Hepatocyte (in vitro differentiated cells): Measurements from ENCODE around the gene CIDEC. TPM values are rescaled to one million over a fixed set of nuclear protein-coding genes. Genes with fewer than 3 reads are reported as not detected.

ENCODE experiments used
- DNase-seq: peaks from one replicate; pipeline ENCODE4 v3.0.0-alpha.2; 2016; ENCODE audit warnings: low spot score
- H2AFZ ChIP-seq: fragments of 200-600 bp; sonication (generic); 2 replicates; pipeline ENCODE4 v1.6.0; 2016; ENCODE audit warnings: antibody characterized with exemption, mild to moderate bottlenecking
- H3K27ac ChIP-seq: fragments of 200-600 bp; sonication (generic); 2 replicates; pipeline ENCODE4 v1.5.1; 2016; ENCODE audit warnings: mild to moderate bottlenecking
- H3K27me3 ChIP-seq: fragments of 200-600 bp; sonication (generic); 2 replicates; pipeline ENCODE4 v1.6.1; 2016
- H3K36me3 ChIP-seq: fragments of 200-600 bp; sonication (generic); replicated peaks from 2 replicates; pipeline ENCODE4 v1.5.1; 2016; ENCODE audit warnings: low read depth; ENCODE audit not compliant: insufficient read depth
- H3K4me1 ChIP-seq: fragments of 200-600 bp; sonication (generic); 2 replicates; pipeline ENCODE4 v1.5.1; 2016; ENCODE audit warnings: mild to moderate bottlenecking, moderate library complexity; ENCODE audit not compliant: insufficient read depth
- H3K4me2 ChIP-seq: fragments of 200-600 bp; sonication (generic); 2 replicates; pipeline ENCODE4 v1.6.0; 2016
- H3K4me3 ChIP-seq: fragments of 200-600 bp; sonication (generic); 2 replicates; pipeline ENCODE4 v1.5.1; 2016; ENCODE audit warnings: mild to moderate bottlenecking
- H3K79me2 ChIP-seq: fragments of 200-600 bp; sonication (generic); 2 replicates; pipeline ENCODE4 v1.6.0; 2017; ENCODE audit warnings: mild to moderate bottlenecking
- H3K9me2 ChIP-seq: fragments of 200-600 bp; sonication (generic); replicated peaks from 2 replicates; pipeline ENCODE4 v1.6.0; 2017; ENCODE audit warnings: mild to moderate bottlenecking; ENCODE audit not compliant: insufficient read depth
- H3K9me3 ChIP-seq: fragments of 200-600 bp; sonication (generic); 2 replicates; pipeline ENCODE4 v1.5.1; 2016; ENCODE audit warnings: low read depth, mild to moderate bottlenecking
- H4K20me1 ChIP-seq: fragments of 200-600 bp; sonication (generic); 2 replicates; pipeline ENCODE4 v1.6.0; 2016; ENCODE audit warnings: mild to moderate bottlenecking; ENCODE audit not compliant: insufficient read depth, poor library complexity, severe bottlenecking
- EZH2 ChIP-seq: fragments of 200-600 bp; sonication (generic); IDR thresholded peaks from 2 replicates; pipeline ENCODE4 v1.6.1; 2016; ENCODE audit warnings: antibody characterized with exemption, mild to moderate bottlenecking, borderline replicate concordance
- EZH2phosphoT487 ChIP-seq: fragments of 200-600 bp; sonication (generic); IDR thresholded peaks from one replicate; pipeline ENCODE4 v1.6.1; 2018; ENCODE audit warnings: antibody characterized with exemption, mild to moderate bottlenecking, low read depth, moderate library complexity; ENCODE audit not compliant: unreplicated experiment, severe bottlenecking
- WGBS: methylation state at CpG from one replicate; pipeline ENCODE4 v1.1.6; 2016; ENCODE audit warnings: low lambda C conversion rate; ENCODE audit errors: missing lambda C conversion rate; 5-methylcytosine and 5-hydroxymethylcytosine counted together
- polyA plus RNA-seq: library from polyadenylated mRNA; unstranded; fragments of >200 nt; fragmentation: Nextera tagmentation; extraction: Ambion mirVana; gene quantifications from 2 replicates; pipeline ENCODE4 v1.2.1, GENCODE V29; 2016
- small RNA-seq: library from RNA; depleted of rRNA; stranded (forward); fragments of <200 nt; gene quantifications from one replicate; pipeline ENCODE3, GENCODE V24; 2014
- total RNA-seq: library from RNA; depleted of rRNA; stranded (reverse); fragments of >200 nt; gene quantifications from 2 replicates; pipeline ENCODE4 v1.2.3, GENCODE V29; 2014
- TF ChIP-seq, protein P1 (sequence below): fragments of 200-600 bp; sonication (generic); IDR thresholded peaks from 2 replicates; pipeline ENCODE4 v1.5.1; 2016; ENCODE audit warnings: antibody characterized with exemption, mild to moderate bottlenecking; ENCODE audit not compliant: poor library complexity

CIDEC gene
- total and polyA plus RNA-seq, 2 experiments from 2014 or later: 16.6 to 37.3 TPM

DNA sequence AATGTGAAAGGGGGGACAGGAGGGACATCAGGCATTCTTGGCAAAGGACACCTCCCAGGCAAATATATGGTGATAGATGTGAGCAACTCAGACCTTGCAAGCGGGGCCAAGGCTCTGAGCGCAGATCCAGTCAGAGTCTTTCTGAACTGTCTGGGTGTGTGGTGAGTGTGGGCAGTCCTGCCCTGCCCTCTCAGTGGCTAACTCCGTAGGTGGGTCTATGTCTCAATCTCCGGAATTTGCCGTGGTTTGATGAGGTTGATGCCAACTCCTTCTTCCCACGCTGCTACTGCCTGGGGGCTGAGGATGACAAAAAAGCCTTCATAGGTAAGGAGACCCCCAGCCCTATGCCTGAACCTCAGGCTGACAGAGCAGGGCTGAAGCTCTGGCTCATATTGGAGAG is 62.6 kb downstream of the CIDEC start:
- Histone ChIP-seq H3K36me3 (no peaks in the 10 kb centered on the region), H4K20me1 (no peaks in the 10 kb centered on the region), H2AFZ (no peak overlapping the region), H3K4me2 (no peak overlapping the region), H3K4me3 (no peak overlapping the region), H3K9me2 (no peaks in the 10 kb centered on the region), H3K27me3 (no peaks in the 10 kb centered on the region), H3K27ac (no peak overlapping the region), H3K4me1 (no peaks in the 10 kb centered on the region), H3K79me2 (no peaks in the 10 kb centered on the region), H3K9me3 (no peaks in the 10 kb centered on the region)
- WGBS: 95% methylated on average over 6 of the region's 6 CpGs
- DNase-seq: no peak
- TF ChIP-seq, protein P1, sequence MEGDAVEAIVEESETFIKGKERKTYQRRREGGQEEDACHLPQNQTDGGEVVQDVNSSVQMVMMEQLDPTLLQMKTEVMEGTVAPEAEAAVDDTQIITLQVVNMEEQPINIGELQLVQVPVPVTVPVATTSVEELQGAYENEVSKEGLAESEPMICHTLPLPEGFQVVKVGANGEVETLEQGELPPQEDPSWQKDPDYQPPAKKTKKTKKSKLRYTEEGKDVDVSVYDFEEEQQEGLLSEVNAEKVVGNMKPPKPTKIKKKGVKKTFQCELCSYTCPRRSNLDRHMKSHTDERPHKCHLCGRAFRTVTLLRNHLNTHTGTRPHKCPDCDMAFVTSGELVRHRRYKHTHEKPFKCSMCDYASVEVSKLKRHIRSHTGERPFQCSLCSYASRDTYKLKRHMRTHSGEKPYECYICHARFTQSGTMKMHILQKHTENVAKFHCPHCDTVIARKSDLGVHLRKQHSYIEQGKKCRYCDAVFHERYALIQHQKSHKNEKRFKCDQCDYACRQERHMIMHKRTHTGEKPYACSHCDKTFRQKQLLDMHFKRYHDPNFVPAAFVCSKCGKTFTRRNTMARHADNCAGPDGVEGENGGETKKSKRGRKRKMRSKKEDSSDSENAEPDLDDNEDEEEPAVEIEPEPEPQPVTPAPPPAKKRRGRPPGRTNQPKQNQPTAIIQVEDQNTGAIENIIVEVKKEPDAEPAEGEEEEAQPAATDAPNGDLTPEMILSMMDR: no peak
- no peak for TF ChIP-seq EZH2
- no peak for TF ChIP-seq EZH2phosphoT487

Small RNA genes lying within 50 kb of the gene (small RNA-seq; reads per million reads assigned to genes)
- gene RNU6-882P: not detected

Other genes starting within 250 kb of the CIDEC start
- gene MTMR14, start 230.7 kb downstream of the CIDEC start, total RNA-seq: 26.9 and 27.1 TPM in 2 replicates
- gene MTMR14, start 230.7 kb downstream of the CIDEC start, polyA plus RNA-seq: 34.8 and 40.2 TPM in 2 replicates
- not detected in 2 replicates for gene CPNE9, start 176.4 kb downstream of the CIDEC start, total RNA-seq
- gene CPNE9, start 176.4 kb downstream of the CIDEC start, polyA plus RNA-seq: not detected in 2 replicates
- 9.6 and 10.7 TPM in 2 replicates for gene BRPF1, start 148.5 kb downstream of the CIDEC start, total RNA-seq
- 9.1 and 9.3 TPM in 2 replicates for gene BRPF1, start 148.5 kb downstream of the CIDEC start, polyA plus RNA-seq
- 34.7 and 38.7 TPM in 2 replicates for gene OGG1, start 130.3 kb downstream of the CIDEC start, total RNA-seq
- 43.2 and 48.9 TPM in 2 replicates for gene OGG1, start 130.3 kb downstream of the CIDEC start, polyA plus RNA-seq
- 9.7 and 11.8 TPM in 2 replicates for gene CAMK1, start 110.3 kb downstream of the CIDEC start, total RNA-seq
- 12.4 and 16.1 TPM in 2 replicates for gene CAMK1, start 110.3 kb downstream of the CIDEC start, polyA plus RNA-seq
- gene TADA3, start 87.8 kb downstream of the CIDEC start, total RNA-seq: 65.5 and 70.4 TPM in 2 replicates
- gene TADA3, start 87.8 kb downstream of the CIDEC start, polyA plus RNA-seq: 55.5 and 61.2 TPM in 2 replicates
- 175 and 182 TPM in 2 replicates for gene ARPC4, start 87.2 kb downstream of the CIDEC start, total RNA-seq
- gene ARPC4, start 87.2 kb downstream of the CIDEC start, polyA plus RNA-seq: 132 and 149 TPM in 2 replicates
- gene TTLL3, start 70.0 kb downstream of the CIDEC start, total RNA-seq: 20.5 and 21.5 TPM in 2 replicates
- 27.4 and 52.2 TPM in 2 replicates for gene TTLL3, start 70.0 kb downstream of the CIDEC start, polyA plus RNA-seq
- 37.4 and 38.7 TPM in 2 replicates for gene RPUSD3, start 36.2 kb downstream of the CIDEC start, total RNA-seq
- gene RPUSD3, start 36.2 kb downstream of the CIDEC start, polyA plus RNA-seq: 74.7 and 82.3 TPM in 2 replicates
- 61.4 and 73.8 TPM in 2 replicates for gene JAGN1, start 10.4 kb upstream of the CIDEC start, total RNA-seq
- 70.2 and 83.5 TPM in 2 replicates for gene JAGN1, start 10.4 kb upstream of the CIDEC start, polyA plus RNA-seq
- 9.1 and 10.2 TPM in 2 replicates for gene IL17RE, start 22.6 kb upstream of the CIDEC start, total RNA-seq
- 6.3 and 6.8 TPM in 2 replicates for gene IL17RE, start 22.6 kb upstream of the CIDEC start, polyA plus RNA-seq
- gene IL17RC, start 36.8 kb upstream of the CIDEC start, total RNA-seq: 27.3 and 39.4 TPM in 2 replicates
- 47.8 and 48.5 TPM in 2 replicates for gene IL17RC, start 36.8 kb upstream of the CIDEC start, polyA plus RNA-seq
- gene CRELD1, start 53.6 kb upstream of the CIDEC start, total RNA-seq: 40.5 and 43.9 TPM in 2 replicates
- gene CRELD1, start 53.6 kb upstream of the CIDEC start, polyA plus RNA-seq: 82.9 and 83.6 TPM in 2 replicates
- 1.1 and 2.5 TPM in 2 replicates for gene PRRT3, start 72.2 kb upstream of the CIDEC start, total RNA-seq
- gene PRRT3, start 72.2 kb upstream of the CIDEC start, polyA plus RNA-seq: 2.0 and 4.0 TPM in 2 replicates
- 116 and 133 TPM in 2 replicates for gene EMC3, start 106.6 kb upstream of the CIDEC start, total RNA-seq
- 147 and 151 TPM in 2 replicates for gene EMC3, start 106.6 kb upstream of the CIDEC start, polyA plus RNA-seq
- gene FANCD2, start 146.2 kb upstream of the CIDEC start, total RNA-seq: 7.3 and 8.8 TPM in 2 replicates
- gene FANCD2, start 146.2 kb upstream of the CIDEC start, polyA plus RNA-seq: 4.4 and 5.3 TPM in 2 replicates
- not detected in 2 replicates for gene FANCD2OS, start 228.0 kb upstream of the CIDEC start, total RNA-seq
- gene FANCD2OS, start 228.0 kb upstream of the CIDEC start, polyA plus RNA-seq: not detected in 2 replicates
- gene BRK1, start 235.4 kb upstream of the CIDEC start, total RNA-seq: 105 and 112 TPM in 2 replicates
- gene BRK1, start 235.4 kb upstream of the CIDEC start, polyA plus RNA-seq: 186 and 188 TPM in 2 replicates